Myometrial cell (primary cell): ENCODE data around the gene IL36A. TPM values are rescaled to one million over a fixed set of nuclear protein-coding genes. Genes with fewer than 3 reads are reported as not detected.

ENCODE experiments used
- total RNA-seq: library from RNA; depleted of rRNA; stranded (reverse); fragments of >200 nt; gene quantifications from 2 replicates; pipeline ENCODE4 v1.2.3, GENCODE V29; 2015

Gene IL36A, protein sequence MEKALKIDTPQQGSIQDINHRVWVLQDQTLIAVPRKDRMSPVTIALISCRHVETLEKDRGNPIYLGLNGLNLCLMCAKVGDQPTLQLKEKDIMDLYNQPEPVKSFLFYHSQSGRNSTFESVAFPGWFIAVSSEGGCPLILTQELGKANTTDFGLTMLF
- not detected in 2 replicates for total RNA-seq

GRCh38 chr2:113005030-113005509 lies at the start of gene IL36A:
Gene IL36A, plus strand, starts transcription at chr2:113005459. Its CDS starts 413 bp downstream, at chr2:113005872.

DNA sequence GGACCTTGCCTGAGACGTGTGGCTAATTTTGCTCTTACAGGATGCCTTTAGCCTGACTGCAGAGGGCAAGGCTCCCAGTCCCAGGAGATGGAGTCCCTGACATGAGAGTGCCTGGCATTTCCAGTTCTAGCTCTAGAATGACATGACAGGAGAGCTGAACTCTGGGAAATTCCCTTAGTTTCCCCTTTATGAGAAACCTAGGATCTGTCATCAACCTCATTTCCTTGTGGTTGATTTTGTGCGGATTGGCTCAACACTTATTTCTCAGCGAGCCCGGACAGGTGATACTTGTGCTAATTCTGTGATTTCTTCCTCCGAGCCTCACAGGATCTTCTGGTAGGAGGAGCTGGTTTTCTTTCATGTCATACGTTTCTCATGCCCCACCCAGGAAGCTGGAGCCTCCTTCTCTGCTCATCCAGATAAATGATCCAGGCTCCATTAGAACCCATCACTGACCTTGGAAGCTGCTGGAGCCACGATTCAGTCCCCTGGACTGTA lies 27.7 kb upstream of the IL36A start, which contains the start of gene IL36G:
TSS of gene IL36G (plus strand) at position 448 of the 498 bp plus-strand sequence. CDS start 633 bp downstream, outside the sequence.

DNA sequence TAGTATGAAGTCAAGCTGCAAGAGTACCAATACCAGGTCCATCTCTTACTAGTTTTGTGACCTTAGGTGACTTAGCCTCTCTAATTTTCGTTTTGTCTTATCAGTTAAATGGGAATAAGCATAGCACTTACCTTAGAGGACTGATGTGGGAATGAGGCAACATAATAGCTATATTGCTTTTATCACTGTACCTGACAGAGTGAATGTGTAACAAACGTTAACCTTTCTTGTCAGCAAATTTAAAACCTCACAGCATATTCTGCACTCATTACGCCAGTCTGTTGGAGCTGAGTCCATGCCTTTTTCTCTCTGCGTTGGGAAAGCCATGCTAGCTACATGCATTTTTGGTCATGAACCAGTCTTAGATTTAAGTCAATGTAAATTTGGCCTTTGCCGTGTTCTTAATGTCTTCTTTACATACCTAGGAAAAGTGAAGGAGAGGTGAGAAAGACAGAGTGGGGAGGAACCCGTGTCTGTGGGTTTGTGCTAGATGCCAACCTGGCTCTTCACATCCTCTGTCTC lies 47.2 kb downstream of the IL36A start, which contains the start of gene IL36B:
TSS of gene IL36B (minus strand) at position 472 of the 522 bp plus-strand sequence.

Other genes with a start within 250 kb of the IL36A start
- gene CKAP2L, start 240.8 kb upstream of the IL36A start, total RNA-seq = 4.0 and 7.6 TPM in 2 replicates
- gene IL1A, start 221.0 kb upstream of the IL36A start, total RNA-seq = under 0.01 TPM in 1 of 2 replicates, not detected in the other
- gene IL1B, start 168.7 kb upstream of the IL36A start, total RNA-seq = 0.18 TPM in 1 of 2 replicates, not detected in the other
- not detected in 2 replicates for gene IL37, start 94.3 kb upstream of the IL36A start, total RNA-seq
- gene IL36G, start 27.5 kb upstream of the IL36A start, total RNA-seq = not detected in 2 replicates
- not detected in 2 replicates for gene IL36B, start 47.4 kb downstream of the IL36A start, total RNA-seq
- gene IL36RN, start 53.7 kb downstream of the IL36A start, total RNA-seq = not detected in 2 replicates
- gene IL1F10, start 62.5 kb downstream of the IL36A start, total RNA-seq = not detected in 2 replicates
- not detected in 2 replicates for gene IL1RN, start 122.1 kb downstream of the IL36A start, total RNA-seq
- gene PSD4, start 168.5 kb downstream of the IL36A start, total RNA-seq = 3.2 and 4.6 TPM in 2 replicates